Activated T-helper 1 cell treated with anti-CD3 and anti-CD28 coated beads, Interleukin-2, amount 50 U/mL, for 16 hours (primary cell): ENCODE results near the gene IL18RAP.
A peak's percentile ranks its signal among the peaks of the same experiment; 100 is the strongest.

Source experiments
- DNase-seq, 2 donors: peaks; one replicate each; pipeline ENCODE4 v3.0.0-alpha.2; 2020; ENCODE audit warnings: low read depth in 1 of 2, low spot score in 1 of 2

IL18RAP gene

DNA sequence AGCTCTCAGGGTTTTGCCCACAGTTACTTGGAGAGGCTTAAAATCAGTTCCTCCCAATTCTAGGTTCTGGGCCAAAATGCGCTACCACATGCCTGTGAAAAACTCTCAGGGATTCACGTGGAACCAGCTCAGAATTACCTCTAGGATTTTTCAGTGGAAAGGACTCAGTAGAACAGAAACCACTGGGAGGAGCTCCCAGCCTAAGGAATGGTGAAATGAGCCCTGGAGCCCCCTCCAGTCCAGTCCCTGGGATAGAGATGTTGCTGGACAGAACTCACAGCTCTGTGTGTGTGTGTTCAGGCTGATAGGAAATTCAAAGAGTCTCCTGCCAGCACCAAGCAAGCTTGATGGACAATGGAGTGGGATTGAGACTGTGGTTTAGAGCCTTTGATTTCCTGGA, 29.0 kb downstream of the IL18RAP start:
- no peak for DNase-seq

DNA sequence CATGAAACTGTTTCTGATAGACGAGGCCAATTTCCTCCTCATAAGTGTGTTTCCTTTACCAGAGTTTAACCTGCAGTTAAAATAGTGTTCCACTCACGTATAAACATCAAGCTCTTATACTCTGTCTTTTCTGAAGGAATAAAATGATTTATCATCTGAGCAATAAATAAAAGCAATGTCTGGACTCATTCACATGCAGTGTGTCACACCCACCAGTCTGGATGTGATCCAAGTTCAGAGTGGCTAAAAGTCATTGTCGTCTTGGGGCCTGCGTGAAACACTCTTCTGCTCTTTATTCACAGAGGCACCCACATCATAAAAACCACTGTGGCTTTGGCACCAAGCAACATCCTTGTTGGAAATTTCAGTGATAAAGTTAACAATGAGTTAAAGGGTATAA, 30.5 kb downstream of the IL18RAP start:
- no peak for DNase-seq

DNA sequence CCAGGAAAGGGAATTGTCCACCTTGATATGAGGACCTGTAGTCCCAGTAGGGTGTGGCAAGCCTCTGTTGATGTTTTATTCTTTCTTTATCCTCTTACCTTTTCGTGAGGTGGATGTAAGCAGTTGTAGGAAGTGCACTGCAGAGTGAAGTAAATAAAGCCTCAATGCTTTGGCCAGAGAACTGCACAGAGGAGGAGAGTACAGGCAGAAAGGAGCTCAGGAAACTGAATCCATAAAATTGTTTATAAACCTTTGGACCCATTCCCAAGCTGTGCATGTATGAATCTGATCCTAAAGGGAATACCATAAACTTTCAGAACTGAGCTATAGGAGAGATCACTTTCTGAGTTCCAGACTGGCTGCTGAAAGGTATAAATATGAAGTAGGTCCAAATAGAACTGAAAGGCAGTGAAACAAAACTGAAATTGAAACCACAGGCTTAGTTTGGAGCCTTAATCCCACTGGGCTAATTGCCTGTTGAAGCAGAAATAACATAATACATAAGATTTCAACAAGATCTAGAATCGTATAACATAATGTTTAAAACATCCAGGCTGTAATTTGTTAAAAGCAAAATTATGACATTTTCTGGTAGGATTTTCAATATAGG, 32.2 kb downstream of the IL18RAP start:
- DNase-seq: no peak

DNA sequence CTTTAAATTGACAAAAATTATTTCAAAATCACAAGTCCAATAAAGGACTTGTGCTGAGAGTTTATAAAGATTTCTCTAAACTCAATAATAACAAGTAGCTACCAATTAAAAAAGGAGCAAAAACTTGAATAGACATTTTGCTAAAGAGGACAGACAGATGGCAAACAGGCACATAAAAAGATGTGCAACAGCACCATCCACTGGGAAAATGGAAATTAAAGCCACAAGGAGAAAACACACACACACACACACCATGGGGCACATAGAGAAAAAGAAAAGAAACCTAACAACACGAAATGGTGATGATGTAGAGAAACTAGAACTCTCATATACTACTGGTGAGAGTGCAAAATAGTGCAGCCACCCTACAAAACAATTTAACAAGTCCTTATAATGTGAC, 37.5 kb downstream of the IL18RAP start:
- no peak for DNase-seq

DNA sequence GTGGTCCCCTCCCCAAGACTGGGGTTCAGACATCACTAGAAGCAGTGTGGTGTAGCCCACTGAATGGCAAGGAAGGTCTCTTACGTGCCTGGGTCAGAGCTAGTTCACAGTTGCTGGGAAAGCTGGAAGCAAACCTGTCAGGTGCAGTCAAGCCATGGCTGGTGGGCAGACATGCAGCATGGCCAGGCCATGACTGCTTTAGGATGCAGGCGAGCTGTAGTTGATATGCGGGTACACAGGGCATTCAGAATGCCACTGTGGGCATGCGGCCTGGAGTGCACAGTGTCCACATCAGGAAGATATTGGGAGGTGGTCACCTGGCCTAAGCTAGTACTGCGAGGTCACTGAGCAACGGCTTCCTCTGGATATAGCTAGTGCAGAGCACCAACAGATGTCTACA, 38.2 kb downstream of the IL18RAP start:
- DNase-seq: no peak

DNA sequence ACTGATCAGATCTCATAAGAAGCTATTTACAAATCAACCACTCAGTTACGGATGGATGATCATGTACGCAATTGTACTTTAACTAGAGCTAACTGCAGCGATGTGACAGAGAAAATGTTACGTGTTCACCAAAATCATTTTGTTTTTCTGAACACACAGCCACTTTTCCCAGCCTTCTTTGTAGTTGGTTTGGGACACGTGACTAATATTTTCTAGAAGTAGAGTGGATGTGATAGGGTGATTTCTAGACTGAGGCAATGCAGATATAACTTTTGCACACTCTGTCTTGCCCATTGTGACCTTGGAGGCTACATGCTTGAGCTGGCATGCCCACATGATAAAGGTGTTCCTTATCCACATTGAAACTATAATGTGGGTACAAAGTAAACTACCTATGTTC, 40.2 kb downstream of the IL18RAP start:
- no peak for DNase-seq

DNA sequence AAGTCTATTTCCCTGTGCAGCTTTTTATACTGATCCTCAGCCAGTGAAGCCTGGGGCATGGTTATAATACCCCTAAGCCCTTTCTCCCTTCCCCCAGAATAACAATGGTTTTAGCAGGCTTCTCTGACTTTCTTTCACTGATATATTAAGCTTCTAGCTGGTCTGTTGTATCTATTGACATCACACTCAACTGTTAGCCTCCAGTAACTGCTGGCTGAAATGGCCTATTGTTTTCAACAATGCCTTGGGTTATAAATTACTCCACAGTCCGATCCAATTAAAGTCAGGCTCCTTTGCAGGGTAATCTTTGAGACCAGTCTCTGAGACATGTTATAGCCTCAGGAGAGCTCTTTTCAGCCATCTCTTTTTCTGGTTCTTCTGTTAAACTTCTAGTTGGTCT, 47.2 kb downstream of the IL18RAP start:
- no peak for DNase-seq

DNA sequence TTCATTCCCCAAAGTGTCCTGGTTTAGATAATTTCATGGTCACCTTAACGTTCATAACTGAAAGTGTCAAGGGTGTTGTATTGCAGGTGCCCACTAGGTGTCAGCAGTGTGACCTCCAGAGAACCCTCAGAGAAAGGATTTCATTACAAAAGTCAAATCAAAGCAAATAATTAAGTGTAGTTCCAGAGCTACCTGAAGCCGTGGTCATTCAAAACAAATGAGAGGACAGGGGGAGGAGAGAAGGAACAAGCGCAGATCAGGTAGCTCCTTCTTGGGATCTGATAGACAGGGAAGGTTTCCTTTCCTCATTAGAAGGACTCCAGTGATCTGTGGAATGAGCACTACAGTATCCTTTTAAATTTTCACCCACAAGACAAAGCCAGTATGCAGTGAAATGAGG, 50.1 kb downstream of the IL18RAP start, which contains the start of gene SLC9A4:
Gene SLC9A4, plus strand, starts transcription at position 207 of the 400 bp plus-strand sequence. CDS start 534 bp downstream, outside the sequence.
- DNase-seq: peak in 1 of 2 donors; percentile 23

DNA sequence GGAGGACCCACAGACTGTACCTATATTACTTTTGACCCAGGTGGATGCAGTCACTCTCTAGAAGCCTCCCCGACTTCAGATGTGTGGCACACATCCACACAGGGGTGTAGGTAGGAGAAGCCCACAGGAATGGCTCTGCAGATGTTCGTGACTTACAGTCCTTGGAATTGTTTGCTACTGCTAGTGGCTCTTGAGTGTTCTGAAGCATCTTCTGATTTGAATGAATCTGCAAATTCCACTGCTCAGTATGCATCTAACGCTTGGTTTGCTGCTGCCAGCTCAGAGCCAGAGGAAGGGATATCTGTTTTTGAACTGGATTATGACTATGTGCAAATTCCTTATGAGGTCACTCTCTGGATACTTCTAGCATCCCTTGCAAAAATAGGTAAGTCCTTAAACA, 50.7 kb downstream of the IL18RAP start:
- no peak for DNase-seq

DNA sequence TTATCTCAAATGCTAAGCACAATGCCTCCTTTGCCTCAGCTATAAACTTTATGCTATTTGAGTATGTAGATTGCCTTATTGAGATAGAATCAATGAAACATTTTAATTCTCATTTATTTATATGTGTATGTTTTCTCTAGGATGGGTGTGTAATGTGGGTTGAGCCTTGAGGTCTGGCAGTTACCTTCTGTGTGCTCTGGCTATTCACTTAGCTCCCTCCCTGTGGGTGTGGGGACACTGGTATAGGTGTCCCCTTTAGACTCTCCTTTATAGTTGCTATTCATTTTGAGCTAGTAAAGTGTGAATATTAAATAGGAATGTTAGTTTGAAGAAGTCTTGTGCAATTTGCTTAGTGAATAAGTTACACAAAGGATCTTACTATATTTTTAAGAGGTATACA, 51.8 kb downstream of the IL18RAP start:
- DNase-seq: no peak

DNA sequence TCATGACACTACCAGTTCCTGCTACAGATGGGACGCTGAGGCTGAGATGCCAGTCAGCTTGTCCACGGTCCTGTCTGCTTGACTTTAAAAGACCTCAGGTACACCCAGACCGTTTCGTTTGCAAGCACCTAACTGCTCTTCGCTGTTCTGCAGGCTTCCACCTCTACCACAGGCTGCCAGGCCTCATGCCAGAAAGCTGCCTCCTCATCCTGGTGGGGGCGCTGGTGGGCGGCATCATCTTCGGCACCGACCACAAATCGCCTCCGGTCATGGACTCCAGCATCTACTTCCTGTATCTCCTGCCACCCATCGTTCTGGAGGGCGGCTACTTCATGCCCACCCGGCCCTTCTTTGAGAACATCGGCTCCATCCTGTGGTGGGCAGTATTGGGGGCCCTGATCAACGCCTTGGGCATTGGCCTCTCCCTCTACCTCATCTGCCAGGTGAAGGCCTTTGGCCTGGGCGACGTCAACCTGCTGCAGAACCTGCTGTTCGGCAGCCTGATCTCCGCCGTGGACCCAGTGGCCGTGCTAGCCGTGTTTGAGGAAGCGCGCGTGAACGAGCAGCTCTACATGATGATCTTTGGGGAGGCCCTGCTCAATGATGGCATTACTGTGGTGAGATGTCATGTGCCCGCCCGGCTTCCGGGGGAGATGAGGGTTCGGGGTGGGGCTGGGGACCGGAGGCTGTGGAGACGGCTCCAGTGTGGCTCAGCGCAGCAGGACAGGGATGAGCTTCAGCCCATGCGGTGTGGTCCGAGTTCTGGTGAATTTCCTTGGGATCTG, 55.9 kb downstream of the IL18RAP start:
- no peak for DNase-seq

DNA sequence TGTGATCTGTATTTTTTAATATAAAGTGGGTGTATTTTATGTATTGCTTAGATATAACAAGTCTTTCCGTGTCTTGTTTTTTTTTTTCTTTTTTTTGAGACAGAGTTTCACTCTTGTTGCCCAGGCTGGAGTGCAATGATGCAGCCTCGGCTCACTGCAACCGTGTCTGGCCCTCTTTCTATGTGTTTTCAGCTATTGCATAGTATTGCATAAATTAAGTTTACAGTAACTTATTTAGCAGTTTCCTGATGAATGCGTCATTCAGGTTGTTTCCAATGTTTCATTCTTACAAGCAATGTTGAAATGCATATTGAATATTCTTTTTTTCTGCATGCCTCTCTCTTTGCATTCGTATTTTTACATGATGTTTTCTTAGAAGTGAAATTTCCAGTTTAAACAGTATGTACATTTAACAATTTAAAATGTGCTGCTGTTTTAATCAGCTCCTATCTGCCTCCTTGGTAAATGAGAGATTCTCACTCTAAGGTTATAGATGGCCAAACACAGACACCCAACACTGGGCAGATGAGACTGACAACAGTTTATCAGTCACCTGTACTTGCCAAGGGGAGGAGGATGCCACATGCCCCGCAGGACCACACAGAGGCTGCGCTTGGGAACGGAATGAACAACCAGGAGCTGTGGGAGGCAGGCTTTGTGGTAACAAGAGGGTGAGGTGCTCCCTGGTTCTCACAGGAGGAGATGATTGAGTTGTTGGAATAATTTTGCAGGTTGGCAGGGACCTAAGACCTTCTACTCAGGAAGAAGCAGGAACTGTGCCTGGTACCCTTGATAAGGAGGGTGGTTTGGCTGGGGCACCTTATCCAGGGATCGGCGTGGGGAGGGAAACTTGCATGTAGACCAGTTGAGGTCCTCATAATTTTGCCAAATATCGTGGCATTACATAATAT, 57.6 kb downstream of the IL18RAP start:
- DNase-seq: no peak

DNA sequence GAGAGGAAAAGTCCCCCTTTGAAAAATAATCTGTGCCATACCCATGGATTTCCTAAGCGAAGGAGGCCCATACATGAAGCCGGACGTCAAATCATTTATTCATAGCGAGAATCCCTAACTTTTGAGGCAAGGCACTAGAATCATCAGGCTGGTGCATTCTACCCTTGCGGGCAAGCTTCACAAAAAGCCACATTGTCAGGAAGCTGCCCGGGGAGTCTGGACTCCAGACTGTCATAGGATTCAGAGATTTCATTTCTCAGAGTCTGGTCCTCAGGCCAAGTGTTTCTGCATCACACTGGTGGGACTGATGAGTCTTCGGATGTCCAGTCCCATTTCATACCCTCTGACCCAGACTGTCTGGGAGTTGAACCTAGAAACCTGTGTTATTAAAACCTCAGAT, 59.0 kb downstream of the IL18RAP start:
- no peak for DNase-seq

DNA sequence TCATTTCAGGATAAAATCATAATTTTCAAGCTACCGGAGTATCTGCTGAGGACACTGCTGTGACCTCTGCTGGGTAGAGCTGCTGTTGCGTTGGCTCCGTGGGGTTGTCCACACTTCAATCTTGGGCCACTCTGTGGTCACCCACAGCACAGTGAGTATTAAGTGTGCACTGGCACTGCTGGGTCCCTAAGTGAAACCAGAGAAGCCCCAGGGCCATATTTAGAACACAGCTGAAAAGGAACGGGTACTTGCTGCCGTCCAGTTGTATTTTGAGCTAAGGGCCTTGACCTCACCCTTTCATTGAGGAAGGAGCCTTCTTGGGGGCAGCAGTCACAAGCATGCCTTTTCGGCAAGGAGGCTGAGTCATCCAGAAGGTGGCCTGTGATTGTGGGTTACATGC, 60.1 kb downstream of the IL18RAP start:
- DNase-seq: no peak

DNA sequence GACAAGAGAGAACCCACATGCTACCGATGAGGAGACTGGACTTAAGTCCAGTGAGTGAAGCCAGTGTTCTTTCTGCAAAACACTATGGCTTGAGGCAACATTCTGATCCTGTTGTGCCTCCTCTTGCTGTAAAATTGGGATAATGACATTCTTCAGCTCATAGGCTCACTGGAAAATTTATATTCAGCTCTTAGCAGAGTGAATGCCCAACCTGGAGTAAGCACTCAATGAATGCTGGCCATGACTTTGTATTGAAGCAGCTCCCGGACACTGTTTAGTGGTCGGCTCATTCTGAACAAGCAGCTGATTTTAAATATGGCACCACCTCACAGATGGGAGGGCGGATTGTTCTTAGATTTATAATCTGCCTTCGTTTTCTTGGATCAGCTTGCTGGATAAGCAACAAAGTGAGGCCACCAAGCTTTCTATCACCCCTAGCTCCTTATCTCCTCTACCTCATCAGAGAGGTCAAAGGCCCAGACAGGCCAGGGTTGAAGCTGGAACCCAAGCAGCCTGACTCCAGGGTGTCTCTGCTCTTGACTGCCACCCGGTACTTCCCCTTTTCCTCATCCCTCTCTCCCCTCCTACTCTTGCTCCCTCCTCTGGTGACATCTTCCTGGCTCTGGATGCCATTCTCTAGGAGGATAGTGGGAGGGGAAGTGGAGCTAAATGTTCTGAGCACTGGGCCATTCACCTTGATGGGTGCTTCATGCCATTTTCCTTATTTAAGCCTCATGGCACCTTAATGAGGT, 61.5 kb downstream of the IL18RAP start:
- DNase-seq: no peak

DNA sequence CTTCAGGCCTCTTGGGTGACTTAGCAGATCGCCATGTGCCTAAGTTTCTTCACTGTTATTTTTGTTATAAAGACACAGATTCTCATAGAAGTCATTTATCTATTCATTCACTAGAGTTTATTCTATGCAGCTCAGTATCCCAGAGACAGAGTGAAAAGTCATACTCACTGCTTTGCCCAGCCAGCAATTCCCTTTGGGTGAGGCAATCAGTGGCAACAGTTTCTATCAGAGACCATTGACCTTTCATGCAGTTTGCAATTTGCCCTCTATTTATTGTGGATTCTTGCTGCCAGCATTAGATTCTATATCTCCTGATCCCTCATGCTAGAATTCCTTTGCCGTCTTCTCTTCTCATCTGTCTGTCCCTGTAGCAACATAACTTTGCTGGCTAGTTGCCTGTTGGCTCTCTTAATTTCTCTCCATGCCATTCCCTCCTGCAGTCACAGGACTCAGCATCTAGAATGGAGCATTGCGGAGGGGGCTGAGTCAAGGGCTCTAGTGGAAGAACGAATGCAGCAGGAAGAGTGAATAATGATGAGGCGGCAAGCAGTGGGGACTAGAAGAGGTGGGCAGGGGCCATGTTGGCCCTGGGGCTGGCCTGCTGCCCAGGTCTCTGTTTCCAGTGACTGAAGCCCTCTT, 62.3 kb downstream of the IL18RAP start:
- no peak for DNase-seq

DNA sequence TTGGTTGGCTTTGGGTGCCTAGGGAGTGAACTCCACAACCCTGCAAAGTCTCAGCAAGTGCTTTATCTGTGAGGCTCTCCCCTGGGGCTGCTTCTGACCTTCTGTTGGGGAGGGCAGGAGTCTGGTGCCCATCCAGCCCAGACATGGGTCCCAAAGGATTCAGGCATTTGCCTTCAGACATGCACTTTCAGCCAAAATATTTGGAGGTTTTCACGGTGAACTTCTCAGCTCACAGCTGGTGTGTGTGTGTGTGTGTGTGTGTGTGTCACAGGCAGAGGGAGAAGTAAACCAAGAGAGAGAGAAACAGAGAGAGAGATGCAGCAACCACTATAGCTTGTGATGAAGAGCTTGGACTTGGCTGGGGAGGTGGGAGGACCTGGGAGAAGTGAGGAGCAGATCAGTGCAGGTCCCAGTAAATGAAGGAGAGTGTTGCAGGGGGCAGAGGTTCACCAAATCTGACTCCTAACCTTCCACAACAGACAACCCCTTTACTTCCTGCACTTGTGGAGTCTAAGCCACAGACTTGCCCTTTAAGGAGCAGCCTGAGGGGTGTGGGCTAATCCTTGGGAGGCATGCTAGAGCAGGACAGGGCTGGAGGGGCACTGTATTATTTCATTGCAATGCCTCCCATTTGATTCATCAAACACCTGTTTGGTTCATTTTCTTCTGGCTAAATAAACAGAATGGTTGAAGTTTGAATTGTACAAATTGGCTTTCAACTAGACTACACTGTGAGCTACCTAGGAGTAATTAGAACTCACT, 64.2 kb downstream of the IL18RAP start:
- DNase-seq: no peak

DNA sequence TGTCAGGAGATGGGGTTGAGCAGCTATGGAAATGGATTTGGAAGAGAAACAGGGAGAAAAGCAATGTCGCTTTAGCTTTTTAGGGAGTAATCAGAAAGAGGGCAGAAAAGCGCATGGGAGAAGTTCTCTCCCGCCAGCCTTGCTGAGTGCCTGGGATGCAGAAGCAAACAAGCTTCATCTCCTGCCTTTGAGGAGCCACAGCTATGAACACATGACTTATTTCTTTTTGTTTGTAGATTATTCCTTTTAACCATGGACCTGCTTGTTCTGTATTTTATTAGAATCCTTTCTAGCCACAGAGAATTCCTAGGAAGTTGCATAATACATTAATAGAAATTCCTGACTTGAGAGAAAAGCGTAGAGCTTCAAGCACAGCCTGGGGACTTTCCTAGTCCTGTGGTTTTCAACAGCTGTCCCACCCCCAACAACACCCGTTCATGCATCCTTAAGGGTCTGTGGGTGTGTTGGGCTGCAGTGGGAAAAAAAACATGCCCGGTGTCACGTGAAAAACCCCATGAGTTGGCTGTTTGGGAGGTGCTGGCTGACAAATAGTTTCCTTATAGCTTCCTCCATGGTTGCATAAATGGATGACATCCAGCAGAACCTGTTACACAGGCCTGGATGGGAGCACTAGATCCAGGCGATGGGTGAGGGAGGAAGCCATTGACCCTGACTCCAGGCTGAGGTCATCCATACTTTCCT, 65.0 kb downstream of the IL18RAP start:
- DNase-seq: no peak

DNA sequence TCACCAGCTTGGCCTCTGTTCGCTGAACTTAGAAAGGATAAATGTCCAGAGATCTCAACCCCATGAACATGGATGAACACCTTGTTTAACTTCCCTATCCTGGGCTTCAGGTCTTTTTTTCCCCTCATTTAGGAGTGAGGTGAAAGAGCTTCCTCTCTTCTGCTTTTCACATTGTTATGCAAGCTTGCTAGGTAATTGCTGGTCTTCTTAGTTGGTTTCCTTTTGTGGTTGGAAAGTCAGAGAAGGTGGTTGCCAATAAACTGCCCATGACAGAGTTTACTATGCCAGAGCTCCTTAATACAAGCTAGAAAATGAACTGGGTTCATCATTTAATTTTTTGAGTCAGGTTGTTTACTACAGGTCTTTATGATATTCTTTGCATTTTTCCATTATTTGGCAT, 66.7 kb downstream of the IL18RAP start:
- no peak for DNase-seq
